GM19239 (cell line): ENCODE data around the gene PLXDC1.

ENCODE experiments used
- DNase-seq: peaks from one replicate; pipeline ENCODE4 v3.0.0; 2011; ENCODE audit warnings: low spot score; ENCODE audit not compliant: insufficient read length
- FAIRE-seq: peaks from 2 replicates; lab custom pipeline; 2011; peaks lifted over from hg19 to GRCh38; lab: Jason Lieb, UNC

PLXDC1 gene

DNA sequence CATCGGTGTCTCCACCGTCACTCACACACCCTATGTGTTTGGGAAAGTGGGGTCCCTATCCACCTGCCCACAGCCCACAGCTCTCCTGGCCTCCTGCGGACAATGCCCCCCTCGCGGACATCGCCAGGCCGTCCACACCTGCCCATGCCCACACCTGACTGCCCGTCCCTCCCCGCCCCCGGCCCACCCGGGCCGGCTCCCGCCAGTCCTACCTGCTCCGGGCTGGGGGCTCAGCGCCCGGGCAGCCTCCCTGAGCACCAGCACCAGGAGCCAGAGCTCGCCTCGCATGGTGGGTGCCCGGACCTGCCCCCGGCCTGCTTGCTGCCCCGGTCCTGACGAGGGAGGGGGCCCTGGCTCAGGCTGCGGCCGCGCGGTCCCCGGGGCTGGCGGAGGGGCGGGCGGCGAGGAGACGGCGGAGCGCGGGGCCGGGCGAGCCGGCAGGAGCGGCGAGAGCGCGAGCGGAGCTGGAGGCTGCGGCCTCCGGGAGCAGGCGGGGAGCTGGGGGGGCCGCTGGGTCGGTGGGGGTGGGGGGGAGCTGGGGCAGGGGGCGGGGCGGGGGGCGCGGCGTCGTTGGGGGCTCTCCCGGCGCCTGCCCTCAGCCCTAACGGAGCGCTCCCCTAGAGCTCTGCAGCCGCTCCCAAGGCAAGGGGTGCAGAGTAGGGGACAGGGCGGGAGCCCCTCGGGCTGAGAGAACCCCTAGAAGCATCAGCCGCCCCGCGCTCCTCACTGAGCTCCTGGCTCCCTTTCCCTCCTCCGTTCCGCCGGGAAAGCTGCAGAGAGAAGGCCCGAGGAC lies at the start of gene PLXDC1:
Gene PLXDC1 (minus strand): TSS at position 488 of the 793 bp plus-strand sequence. CDS start 200 bp downstream, at position 288.
- no peak for DNase-seq
- no peak for FAIRE-seq

DNA sequence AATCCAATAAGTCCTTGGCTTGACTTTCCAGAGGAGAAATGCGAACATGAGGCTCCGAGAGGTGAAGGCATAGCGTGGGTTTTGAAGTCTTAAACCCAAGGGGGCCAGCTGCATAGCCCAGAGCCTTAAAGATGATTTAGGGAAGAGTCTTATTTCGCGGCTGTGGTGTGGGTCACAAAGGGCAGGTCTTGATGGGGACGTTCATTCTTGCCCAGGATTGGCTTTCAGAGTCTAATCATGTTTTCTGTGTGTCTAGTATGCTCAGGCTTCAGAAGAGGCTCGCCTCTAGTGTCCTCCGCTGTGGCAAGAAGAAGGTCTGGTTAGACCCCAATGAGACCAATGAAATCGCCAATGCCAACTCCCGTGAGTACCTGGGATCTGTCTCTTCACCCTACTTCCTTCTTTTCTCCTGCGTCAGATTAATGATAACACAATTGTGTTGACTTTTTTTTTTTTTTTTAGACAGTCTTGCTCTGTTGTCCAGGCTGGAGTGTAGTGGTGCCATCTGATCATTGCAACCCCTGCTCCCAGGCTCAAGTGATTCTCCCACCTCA lies 49.6 kb upstream of the PLXDC1 start:
- DNase-seq (no peak), FAIRE-seq (no peak)

DNA sequence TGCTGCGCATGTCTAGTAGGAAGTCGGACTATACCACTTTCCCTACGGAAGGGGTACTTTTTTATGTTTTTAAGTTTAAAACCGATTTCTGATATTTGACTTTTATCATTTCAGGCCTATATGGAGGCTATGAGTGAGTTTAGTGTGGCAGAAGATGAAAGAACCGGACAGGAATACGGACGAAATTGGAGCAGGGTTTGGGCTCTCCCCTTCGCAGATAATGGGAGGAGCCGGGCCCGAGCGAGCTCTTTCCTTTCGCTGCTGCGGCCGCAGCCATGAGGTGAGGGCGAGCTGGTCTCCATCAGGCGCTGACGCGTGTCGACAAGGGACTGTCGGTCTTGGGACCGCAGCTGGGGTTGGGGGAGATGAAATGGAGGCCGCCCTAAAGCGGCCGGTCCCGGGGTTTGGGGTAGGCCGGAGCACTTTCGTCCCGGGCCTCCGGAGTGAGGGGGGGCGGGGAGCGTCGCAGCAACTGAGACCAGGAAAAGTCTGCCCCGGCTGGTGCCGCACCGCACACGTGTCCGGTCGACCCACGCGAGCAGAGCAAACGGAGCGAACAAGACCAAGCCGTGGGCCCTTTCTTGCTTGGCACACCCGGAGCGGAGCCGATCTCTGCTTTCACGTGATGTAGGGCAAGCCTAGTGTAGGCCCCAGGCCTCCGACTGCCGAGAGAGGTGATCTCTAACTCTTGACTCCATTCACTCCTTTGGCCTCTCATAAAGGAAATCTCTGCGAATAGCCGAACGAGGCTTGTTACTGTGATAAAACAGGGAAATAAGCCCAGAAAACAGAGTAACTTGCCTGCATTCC lies 48.8 kb upstream of the PLXDC1 start, which contains the start of gene RPL19:
Gene RPL19 (plus strand): TSS at position 214 of the 810 bp plus-strand sequence. CDS start 62 bp downstream, at position 276.
- FAIRE-seq (peak; percentile 97), DNase-seq (peak; percentile 85)

DNA sequence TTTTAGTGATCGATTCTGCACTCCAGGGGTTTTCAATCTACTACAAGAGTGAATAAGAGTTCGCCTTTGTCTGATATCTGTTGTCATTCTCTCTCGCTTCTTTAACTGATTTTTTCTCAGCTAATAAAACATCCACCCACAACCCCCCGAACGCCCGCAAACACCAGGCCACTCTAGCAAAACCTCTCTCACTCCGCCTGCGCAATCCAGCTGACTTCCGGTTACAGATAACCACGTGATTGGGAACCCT lies 48.3 kb upstream of the PLXDC1 start:
- FAIRE-seq = no peak
- peak; percentile 90 for DNase-seq

DNA sequence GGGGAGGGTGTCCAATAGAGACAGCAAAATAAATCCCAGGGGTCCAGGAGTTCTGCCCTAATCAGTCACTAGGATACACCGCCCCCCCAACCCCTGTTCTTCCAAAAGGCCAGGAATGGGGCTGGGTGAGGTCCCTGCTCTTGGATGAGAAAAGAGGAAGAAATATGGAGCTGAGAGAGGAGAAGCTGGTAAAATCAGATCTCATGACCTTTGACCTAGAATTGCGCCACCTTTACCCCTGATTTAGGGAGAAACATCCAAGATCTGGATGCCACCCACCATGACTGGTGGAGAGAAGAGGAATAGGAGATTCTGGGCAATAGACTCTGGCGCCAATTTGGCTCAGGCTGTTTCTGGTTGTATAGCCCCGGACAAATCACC lies 46.7 kb upstream of the PLXDC1 start:
- no peak for DNase-seq
- no peak for FAIRE-seq

DNA sequence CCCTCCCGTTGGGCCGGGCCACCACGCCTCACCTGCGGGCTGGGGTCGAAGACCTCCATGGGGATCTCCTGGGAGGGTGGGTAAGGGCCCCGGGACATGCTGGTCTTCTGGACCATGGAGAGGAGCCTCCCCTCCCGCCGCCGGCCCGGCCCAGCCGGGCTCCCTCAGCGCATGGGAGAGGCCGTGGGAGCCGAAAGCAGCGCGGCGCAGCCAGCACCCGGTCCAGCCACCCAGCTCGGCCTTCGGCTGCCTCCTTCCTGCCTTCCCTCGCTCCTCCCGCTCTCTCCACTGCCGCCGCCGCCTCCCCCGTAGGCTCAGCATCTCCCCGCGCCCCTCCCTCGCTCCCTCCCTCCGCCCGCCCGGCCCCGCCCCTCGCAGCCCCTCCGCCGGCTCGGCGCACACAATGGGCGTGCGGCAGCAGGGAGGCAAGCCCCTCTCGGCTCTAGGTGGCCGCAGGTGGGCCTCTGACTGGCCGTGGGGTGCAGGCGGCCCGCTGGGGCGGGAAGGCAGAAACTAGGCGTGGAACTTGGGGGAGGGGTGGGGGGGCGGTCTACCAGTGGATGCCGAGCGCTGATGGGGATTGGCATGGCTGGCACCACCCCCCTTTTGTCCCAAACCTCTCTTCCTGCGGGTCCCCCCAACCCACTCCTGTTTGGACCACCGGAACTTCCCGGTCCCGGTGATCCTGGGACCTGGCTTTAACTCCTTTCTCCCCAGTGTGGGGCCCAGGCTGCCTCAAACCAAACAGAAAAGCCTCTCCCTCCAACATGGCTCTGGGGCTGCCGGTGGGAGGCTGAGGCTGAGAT lies 46.1 kb upstream of the PLXDC1 start, which contains the start of gene CACNB1:
Gene CACNB1 (minus strand): TSS at position 290 of the 806 bp plus-strand sequence. CDS start 174 bp downstream, at position 116.
- DNase-seq (peak; percentile 79), FAIRE-seq (no peak)

DNA sequence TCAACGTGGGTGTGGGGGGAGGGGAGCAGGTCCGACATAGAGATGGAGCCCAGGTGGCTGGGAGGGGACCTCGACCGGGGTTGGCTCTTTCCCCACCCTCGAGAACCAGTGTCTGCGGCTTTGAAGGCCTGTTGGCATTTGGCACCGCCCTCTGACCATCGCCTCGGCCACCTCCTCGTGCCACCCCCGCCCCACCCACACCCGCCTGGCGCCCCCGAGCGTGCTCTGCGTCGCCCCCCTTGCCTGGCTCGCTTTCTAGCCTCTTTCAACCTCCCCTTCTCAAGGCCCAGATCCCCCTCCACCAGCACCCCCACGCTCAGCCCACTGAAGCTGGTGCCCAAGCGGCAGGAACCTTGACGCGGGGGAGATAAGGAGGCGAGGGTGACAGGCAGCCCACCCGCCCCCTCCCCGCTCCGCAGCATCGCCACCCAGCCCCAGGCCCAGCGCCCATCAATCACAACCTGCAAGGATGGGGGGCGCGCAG lies 45.4 kb upstream of the PLXDC1 start:
- DNase-seq (peak; percentile 43), FAIRE-seq (no peak)

DNA sequence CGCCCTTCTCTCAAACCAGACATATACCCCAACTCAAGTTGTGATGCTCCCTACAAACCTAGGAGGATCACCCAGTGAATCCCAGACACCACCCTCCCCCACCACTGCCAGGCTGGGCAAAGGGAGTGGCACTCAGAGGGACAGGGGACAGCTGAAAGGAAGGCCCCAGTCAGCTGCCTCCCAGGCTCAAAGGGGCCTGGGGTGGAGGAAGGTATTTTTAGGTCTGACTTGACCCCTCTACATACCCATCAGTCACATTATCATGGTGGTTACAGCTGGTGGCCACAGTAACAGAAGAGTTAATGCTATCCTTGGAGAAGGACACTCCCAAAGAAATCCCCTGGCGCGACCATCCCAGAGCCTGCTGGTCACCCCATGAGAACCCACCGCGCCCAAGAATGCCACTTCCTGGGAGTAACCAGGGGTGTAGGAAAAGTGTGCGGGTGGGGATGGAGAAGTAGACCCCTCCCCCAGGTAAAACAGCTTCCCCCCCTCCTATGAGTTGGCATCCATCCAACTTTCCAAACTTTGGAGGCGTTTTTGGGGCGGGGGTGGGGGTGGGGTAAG lies 44.9 kb upstream of the PLXDC1 start:
- FAIRE-seq (no peak), DNase-seq (no peak)

DNA sequence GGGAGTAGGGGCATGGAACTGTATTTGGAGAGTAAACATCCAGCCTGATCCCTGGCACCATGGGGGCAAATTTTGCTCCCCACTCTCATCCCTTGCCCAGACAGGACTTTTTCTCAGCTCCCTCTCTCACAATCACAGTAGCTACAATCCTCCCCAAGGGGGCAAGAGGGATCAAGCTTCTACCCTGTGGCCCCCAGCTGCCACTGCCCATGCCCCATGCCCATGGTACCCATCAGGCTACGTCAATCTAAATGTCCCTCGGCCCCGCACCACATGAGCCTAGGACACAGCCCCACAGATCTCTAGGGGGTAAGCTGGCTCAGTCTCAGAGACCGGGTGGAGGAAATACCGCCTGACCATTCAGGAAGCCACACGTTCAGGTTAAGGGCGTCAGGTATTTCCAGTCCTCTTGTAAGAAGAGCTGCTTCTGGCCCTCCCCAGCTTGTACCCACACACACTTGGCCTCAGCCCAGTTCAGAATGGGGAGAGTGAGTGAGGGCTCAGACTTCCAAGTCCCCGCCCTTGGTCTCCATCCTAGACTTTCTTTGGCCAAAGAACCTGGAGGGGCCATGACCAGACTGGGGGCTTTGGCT lies 44.2 kb upstream of the PLXDC1 start:
- FAIRE-seq (no peak), DNase-seq (peak; percentile 40)

DNA sequence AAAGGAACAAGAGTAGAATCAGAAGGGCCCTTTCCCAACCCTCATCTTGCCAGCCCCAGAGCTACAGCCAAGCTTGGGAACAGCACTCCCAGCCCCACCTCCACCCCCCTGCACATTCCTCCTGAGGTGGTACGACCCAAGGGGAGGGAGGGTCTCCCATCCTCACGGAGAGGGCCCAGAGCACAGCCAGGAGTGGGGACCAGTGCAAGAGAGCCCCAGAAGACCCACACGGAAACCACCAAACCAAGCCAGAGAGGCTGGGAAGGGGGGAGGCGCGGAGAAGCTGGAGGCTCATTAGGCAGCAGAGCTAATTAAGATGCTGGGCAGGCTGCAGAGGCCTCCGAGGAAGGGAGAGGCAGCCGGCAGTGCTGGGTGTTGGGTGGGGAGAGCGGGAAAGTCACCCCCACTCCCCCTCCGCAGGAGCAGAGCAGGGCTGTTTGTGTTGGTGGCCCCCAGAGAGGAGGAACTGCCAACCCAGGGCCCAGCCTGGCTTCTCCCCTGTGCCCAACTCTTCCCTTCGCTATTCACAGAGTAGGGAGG lies 43.6 kb upstream of the PLXDC1 start:
- DNase-seq = no peak
- no peak for FAIRE-seq

DNA sequence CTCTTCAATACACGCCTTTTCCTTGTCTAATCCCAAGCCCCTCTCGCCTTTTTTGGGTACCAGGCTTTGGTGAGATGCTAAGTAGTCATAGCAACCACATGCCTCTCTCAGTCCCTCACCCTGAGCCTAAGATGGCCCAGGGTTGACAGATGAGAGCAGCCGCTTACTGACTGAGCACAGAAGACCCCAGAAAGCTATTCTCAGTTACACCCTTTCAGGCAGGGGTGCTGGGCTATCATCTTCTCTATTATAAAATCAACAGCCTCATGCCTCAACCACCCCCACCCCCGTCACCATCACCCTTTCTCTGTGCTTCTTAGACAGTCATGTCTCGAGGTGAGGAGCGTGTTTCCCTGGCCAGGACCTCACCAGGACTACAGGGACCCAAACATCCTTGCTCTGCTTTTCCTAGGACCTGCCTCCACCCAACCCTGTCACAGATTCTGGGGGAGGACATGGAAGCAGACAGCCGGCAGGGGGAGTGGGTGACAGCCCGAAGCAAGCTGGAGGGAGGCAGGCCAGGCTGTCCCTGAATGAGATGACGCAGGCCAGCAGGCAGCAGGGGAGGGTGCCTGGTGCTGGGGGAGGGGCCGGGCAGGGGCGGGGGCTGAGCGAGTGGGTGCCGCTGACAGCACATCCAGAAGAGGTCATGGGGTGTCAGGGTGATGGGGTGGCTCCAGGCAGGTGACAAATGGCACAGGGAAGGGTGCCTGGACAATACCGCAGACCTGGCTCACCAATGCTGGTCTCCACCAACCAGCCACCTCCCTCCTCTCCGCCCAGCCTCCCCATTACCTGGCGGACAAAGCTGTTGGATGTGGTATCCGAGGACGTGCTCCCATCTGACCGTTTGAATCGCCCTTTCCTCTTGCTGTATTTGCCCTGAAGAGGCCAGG lies 42.9 kb upstream of the PLXDC1 start:
- FAIRE-seq (no peak), DNase-seq (no peak)

DNA sequence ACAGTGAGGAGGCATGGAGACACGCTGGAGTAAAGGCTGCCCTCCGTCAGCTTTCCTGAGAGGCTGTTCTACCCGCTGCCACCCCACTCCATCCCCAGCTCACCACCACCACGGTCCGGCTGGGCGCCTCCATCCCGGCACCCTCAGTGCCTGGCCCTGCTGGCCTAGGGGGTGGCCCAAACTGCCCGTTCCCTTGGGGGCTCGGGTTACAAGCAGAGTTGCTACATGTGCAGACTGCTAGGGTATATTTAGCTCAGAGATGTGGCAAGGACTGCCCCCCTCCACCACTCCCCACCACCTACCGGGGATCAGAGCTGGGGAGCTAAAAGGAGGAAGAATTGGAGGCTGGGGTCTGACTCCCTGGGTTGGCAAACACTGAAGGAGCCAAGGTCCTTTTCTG lies 41.9 kb upstream of the PLXDC1 start:
- FAIRE-seq (no peak), DNase-seq (no peak)

DNA sequence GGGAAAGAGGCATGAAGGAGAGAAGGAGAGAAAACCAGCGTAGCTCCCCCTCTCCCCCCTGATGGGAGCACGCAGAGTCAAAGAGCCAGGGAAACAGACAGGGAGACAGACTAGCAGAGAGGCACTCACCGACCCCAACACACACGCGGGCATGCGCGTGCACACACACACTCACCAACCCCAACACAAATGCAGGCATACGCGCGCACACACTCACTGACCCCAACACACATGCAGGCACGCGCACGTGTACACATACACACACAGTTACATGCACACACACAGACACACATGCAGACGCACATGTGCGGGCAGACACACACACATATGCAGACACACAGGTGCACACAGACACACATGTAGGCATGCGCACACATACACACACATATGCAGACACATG lies 41.5 kb upstream of the PLXDC1 start:
- DNase-seq (no peak), FAIRE-seq (no peak)

DNA sequence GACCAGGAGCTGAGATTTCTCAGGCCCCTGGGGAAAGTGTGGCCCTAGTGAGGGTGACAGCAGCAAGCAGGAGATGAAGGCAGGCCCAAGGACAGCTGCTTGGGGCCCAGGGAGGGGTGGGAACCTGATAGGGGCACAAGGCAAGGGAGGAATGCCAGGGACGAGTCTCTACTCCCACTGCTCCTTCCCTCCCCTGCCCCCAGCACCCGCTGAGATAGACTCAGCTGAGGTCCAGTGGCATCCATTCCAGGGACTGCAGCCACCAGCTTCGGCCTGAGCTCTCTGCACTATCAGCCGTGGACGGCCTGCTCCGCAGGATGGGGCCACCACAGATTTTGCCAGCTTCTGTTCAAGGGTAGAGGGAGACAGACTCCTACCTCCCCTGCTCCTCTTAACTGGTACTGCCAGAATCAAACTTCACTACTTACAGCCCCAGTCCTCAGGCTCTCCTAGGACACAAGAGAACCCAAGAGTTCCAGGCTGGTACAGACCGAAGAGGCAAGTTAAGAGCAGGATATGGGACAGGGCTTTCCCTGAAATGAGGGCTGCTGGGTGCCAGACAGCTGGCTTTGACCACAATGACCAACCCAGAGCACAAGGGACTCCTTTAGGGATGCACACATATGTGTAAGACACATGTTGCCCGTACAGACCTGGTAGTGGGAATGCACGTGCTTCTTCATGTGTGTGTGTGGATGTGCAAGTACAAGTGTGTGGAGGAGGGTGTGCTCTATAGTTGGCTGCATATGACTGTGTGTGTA lies 40.5 kb upstream of the PLXDC1 start:
- no peak for DNase-seq

DNA sequence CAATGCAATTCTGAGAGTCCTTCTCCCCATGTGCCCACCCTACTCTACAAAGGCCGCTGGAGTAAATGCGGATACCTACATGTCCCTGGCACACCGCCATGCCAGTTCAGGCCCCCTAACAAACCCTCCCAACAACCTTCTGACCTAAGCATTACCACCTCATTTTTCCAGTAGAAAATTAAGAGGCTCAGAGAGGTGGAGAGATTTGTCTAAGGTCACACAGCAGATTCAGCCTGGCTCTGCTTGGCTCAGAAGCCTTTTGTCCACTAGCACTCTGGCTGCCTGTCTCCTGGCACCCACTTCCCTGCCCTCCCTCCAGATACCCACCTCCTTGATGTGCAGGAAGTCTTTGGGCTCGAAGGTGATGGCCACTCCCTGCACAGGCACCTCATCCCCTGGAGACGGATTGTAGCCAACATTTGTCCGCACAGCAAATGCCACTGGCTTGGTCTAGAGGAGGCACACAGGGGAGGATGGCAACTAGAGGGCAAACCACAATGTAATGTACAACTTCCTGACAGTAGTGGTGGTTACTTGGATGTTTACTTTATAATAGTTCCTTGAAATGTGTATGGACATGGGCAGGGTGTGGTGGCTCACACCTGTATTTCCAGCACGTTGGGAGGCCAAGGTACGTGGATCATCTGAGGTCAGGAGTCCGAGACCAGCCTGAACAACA lies 35.9 kb upstream of the PLXDC1 start:
- FAIRE-seq (no peak), DNase-seq (no peak)

More for the DNA sequence above, 40.5 kb upstream of the PLXDC1 start:
- FAIRE-seq = no peak

DNA sequence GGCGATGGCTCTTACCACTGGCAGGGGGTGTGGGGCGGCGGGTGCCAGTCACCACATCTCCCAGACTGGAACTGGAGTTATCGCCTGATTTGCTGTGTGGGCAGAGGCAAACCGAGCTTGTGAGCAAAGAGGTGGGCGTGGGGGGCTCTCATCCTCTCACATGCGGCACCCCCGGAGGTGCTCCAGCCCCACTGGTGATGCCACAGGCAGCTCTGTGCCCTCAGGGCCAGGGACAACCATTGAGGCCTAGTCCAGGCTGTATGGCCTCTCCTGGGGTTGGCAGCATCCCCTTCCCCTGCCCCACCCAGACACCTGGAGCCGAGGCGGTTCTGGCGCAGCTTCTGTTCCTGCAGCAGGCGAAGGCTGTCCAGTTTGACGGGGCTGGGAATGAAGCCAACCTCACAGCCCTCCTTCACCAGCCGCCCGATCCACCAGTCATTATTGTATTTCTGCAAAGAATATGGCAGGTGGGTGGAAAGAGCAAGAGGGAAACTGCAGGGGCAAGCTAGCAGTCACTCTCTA lies 35.1 kb upstream of the PLXDC1 start:
- DNase-seq (no peak), FAIRE-seq (no peak)

DNA sequence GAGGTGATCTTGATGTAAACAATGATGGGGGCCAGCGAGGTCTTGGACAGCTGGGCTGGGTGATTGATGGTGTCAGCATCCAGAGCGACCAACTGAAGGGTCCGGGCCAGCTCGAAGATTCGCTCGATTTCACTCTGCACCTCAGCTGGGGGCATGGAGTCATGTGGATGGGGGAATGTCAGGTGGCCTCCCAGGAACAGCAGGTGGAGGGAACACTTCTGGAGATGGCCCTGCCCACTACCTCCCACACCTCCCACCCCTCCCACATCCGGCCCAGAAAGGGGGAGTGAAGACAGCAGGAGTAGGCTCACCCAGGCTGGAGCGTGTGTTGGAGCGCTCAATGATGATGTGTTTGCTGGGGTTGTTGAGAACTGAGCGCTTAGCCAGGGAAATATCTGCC lies 32.3 kb upstream of the PLXDC1 start:
- DNase-seq = no peak
- no peak for FAIRE-seq
